Vagina (tissue), 2 donors: ENCODE measurements around the gene ZFYVE9.

Experiments
- POLR2A ChIP-seq, 2 donors: fragments of 450-650 bp; IDR thresholded peaks; one replicate each; pipeline ENCODE4 v1.6.1; 2017; ENCODE audit warnings: antibody characterized with exemption in 2 of 2, mild to moderate bottlenecking in 2 of 2, moderate library complexity in 2 of 2
- TF ChIP-seq, protein P1 (sequence below), 3 experiments: fragments of 450-650 bp in 2 of 3; fragments of 200-600 bp in 1 of 3; sonication (generic) in 1 of 3; IDR thresholded peaks; one replicate each; pipeline ENCODE4 v1.5.1; 2017 to 2019; ENCODE audit warnings: antibody characterized with exemption in 3 of 3, mild to moderate bottlenecking in 2 of 3, moderate library complexity in 2 of 3

DNA sequence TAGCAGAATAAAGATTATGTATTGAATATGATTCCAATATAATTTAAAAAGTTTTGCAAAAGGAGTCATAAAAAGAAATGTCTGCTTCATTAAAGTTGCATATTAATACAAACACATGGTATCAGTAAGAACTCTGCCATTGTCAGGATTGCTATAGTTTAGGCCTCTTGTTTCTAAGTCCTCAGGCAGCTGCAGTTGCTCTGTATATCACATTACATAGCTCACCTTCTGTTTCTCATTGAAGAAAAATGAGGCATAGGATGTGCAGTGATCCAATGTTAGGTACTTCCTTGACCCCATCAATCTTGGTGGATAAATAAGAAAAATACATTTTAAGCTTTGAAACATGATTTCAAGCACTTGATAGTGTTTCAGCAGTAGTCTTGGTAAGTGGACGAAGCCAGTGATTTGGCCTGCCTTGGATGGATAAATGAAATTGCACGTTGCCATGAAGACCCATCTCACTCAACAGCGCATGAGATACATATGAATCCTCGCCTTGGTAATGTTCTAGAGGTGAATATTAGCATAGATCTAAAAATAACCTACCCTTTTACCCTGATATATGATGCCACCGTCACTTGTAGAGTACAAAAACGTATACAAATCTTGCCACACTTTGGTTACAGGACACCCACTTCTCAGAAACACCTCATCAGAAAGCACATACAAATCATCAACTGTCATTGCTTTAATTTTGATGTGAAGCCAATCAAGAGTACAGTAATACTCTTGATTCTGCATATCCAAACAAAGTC lies 25.3 kb downstream of the ZFYVE9 start:
- no peak for TF ChIP-seq POLR2A (IDR thresholded peaks at IDR 0.05)
- TF ChIP-seq, protein P1, sequence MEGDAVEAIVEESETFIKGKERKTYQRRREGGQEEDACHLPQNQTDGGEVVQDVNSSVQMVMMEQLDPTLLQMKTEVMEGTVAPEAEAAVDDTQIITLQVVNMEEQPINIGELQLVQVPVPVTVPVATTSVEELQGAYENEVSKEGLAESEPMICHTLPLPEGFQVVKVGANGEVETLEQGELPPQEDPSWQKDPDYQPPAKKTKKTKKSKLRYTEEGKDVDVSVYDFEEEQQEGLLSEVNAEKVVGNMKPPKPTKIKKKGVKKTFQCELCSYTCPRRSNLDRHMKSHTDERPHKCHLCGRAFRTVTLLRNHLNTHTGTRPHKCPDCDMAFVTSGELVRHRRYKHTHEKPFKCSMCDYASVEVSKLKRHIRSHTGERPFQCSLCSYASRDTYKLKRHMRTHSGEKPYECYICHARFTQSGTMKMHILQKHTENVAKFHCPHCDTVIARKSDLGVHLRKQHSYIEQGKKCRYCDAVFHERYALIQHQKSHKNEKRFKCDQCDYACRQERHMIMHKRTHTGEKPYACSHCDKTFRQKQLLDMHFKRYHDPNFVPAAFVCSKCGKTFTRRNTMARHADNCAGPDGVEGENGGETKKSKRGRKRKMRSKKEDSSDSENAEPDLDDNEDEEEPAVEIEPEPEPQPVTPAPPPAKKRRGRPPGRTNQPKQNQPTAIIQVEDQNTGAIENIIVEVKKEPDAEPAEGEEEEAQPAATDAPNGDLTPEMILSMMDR (IDR thresholded peaks at IDR 0.05), result no peak
